Central memory CD4-positive, alpha-beta T cell (primary cell): ENCODE results near the gene FMC1.
"Not testable (repeated sequence)": the region's sequence is repeated elsewhere in the genome, so short reads cannot be mapped to it uniquely, and the experiment has no call there.

ENCODE experiments used
- DNase-seq: peaks from one replicate; pipeline ENCODE4 v3.0.0; 2022
- total RNA-seq, 3 experiments: gene quantifications; one replicate each; lab custom pipeline; 2026; lab: John Stamatoyannopoulos, UW

Gene FMC1
- total RNA-seq: 0.35 to 1.5 (median 0.71) reads per million in 3 experiments

- peak; percentile 84 for DNase-seq
Measured at GRCh38 chr7:139341058-139341775, at the start of gene FMC1. Gene FMC1, plus strand, starts transcription at chr7:139341337. Its CDS starts 48 bp downstream, at chr7:139341385.

GRCh38 chr7:139292821-139293220 is 48.3 kb upstream of the FMC1 start:
- DNase-seq: no peak

GRCh38 chr7:139293534-139293933 is 47.6 kb upstream of the FMC1 start:
- no peak for DNase-seq

- DNase-seq: no peak
Measured at GRCh38 chr7:139294241-139294640, 46.9 kb upstream of the FMC1 start.

GRCh38 chr7:139294951-139295575 is 46.1 kb upstream of the FMC1 start:
- DNase-seq: no peak

GRCh38 chr7:139297795-139298194 is 43.3 kb upstream of the FMC1 start:
- no peak for DNase-seq

- no peak for DNase-seq
Measured at GRCh38 chr7:139299296-139299695, 41.8 kb upstream of the FMC1 start.

- DNase-seq: no peak
Measured at GRCh38 chr7:139300390-139300789, 40.7 kb upstream of the FMC1 start.

GRCh38 chr7:139304517-139304916 is 36.6 kb upstream of the FMC1 start:
- no peak for DNase-seq

- no peak for DNase-seq
Measured at GRCh38 chr7:139317939-139318505, 23.1 kb upstream of the FMC1 start.

- no peak for DNase-seq
Measured at GRCh38 chr7:139321071-139321745, 19.9 kb upstream of the FMC1 start.

- DNase-seq: not testable (repeated sequence)
Measured at GRCh38 chr7:139324709-139325108, 16.4 kb upstream of the FMC1 start.

GRCh38 chr7:139328375-139328774 is 12.8 kb upstream of the FMC1 start:
- no peak for DNase-seq

GRCh38 chr7:139329119-139329518 is 12.0 kb upstream of the FMC1 start:
- DNase-seq: no peak

GRCh38 chr7:139330333-139331030 is 10.7 kb upstream of the FMC1 start:
- DNase-seq: no peak

- DNase-seq: no peak
Measured at GRCh38 chr7:139332697-139333359, 8.3 kb upstream of the FMC1 start.

- not testable (repeated sequence) for DNase-seq
Measured at GRCh38 chr7:139333443-139333842, 7.7 kb upstream of the FMC1 start.

GRCh38 chr7:139334399-139335150 is 6.6 kb upstream of the FMC1 start:
- no peak for DNase-seq

GRCh38 chr7:139339025-139339424 is 2.1 kb upstream of the FMC1 start:
- no peak for DNase-seq

- DNase-seq: no peak
Measured at GRCh38 chr7:139339698-139340036, 1.5 kb upstream of the FMC1 start.

GRCh38 chr7:139340037-139340807 is 915 bp upstream of the FMC1 start:
- peak; percentile 99 for DNase-seq
